Transverse colon (tissue), 4 donors: ENCODE data around the gene LRP10. TPM values are rescaled to one million over a fixed set of nuclear protein-coding genes. Genes with fewer than 3 reads are reported as not detected.

Source experiments
- DNase-seq: peaks from one replicate; pipeline ENCODE4 v3.0.0-alpha.2; 2019
- H3K27ac ChIP-seq, 4 donors: fragments of 200-600 bp; sonication (generic); 2 replicates each; pipeline ENCODE4 v1.5.1; 2016 to 2018; ENCODE audit warnings: inconsistent platforms in 4 of 4
- H3K27me3 ChIP-seq: fragments of 200-600 bp; sonication (generic); 2 replicates; pipeline ENCODE4 v1.5.1; 2017; ENCODE audit warnings: inconsistent platforms
- H3K36me3 ChIP-seq, 4 donors: fragments of 200-600 bp; sonication (generic); 2 replicates each; pipeline ENCODE4 v1.5.1; 2017 to 2019; ENCODE audit warnings: inconsistent platforms in 4 of 4
- H3K4me1 ChIP-seq, 4 donors: fragments of 200-600 bp; sonication (generic); 2 replicates each; pipeline ENCODE4 v1.5.1; 2017 to 2020; ENCODE audit warnings: inconsistent platforms in 4 of 4
- H3K4me3 ChIP-seq, 4 donors: fragments of 200-600 bp; sonication (generic); 1 replicate in 1 of 4; 2 replicates in 3 of 4; pipeline versions ENCODE4 v1.5.1 to v1.6.1; 2017 to 2019; ENCODE audit warnings: inconsistent platforms in 4 of 4
- H3K9me3 ChIP-seq, 2 donors: fragments of 200-600 bp; sonication (generic); 2 replicates each; pipeline ENCODE4 v1.5.1; 2017 to 2019; ENCODE audit warnings: inconsistent platforms in 2 of 2
- EP300 ChIP-seq: sonication (generic); formaldehyde crosslinking; IDR thresholded peaks from one replicate; pipeline ENCODE4 v1.6.1; 2017; ENCODE audit warnings: antibody characterized with exemption, low read depth
- POLR2A ChIP-seq: fragments of 450-650 bp; IDR thresholded peaks from one replicate; pipeline ENCODE4 v1.6.1; 2016; ENCODE audit warnings: antibody characterized with exemption, mild to moderate bottlenecking, moderate library complexity
- POLR2AphosphoS5 ChIP-seq, 3 donors: sonication (generic); formaldehyde crosslinking; IDR thresholded peaks; one replicate each; pipeline ENCODE4 v1.6.1; 2016; ENCODE audit warnings: antibody characterized with exemption in 3 of 3
- WGBS, 2 donors: methylation state at CpG; one replicate each; pipeline ENCODE4 v1.1.5; 2018; ENCODE audit warnings: low coverage in 1 of 2; 5-methylcytosine and 5-hydroxymethylcytosine counted together
- in situ Hi-C, 4 donors: fragments of 200-750 bp; cut with MboI; loops; one replicate each; pipeline versions ENCODE4 v1.15.0 to v1.15.1; 2017; ENCODE audit warnings: low sequenced_read_pairs in 3 of 4, low pct_ligation_motif_present in 1 of 4, low pct_unique_long_range_greater_than_20kb in 1 of 4
- intact Hi-C: fragments of 100-400 bp; cut with DNase I; formaldehyde crosslinking; loops from one replicate; pipeline ENCODE4 v1.15.1; 2023; ENCODE audit warnings: low total_unique reads
- total RNA-seq, 4 donors: library from RNA; depleted of rRNA; stranded (reverse); fragments of >200 nt; gene quantifications; one replicate each; pipeline ENCODE4 v1.1.0, GENCODE V29; 2016
- TF ChIP-seq, protein P1 (sequence below), 5 experiments: fragments of 200-600 bp in 3 of 5; fragments of 450-650 bp in 2 of 5; sonication (generic) in 3 of 5; IDR thresholded peaks; 1 replicate in 2 of 5; 2 replicates in 3 of 5; pipeline ENCODE4 v1.5.1; 2016 to 2017; ENCODE audit warnings: antibody characterized with exemption in 5 of 5, inconsistent platforms in 3 of 5, mild to moderate bottlenecking in 2 of 5, moderate library complexity in 1 of 5

Gene LRP10
- total RNA-seq, 4 donors from 2014 or later = 88.8 to 232 (median 180) TPM

DNA sequence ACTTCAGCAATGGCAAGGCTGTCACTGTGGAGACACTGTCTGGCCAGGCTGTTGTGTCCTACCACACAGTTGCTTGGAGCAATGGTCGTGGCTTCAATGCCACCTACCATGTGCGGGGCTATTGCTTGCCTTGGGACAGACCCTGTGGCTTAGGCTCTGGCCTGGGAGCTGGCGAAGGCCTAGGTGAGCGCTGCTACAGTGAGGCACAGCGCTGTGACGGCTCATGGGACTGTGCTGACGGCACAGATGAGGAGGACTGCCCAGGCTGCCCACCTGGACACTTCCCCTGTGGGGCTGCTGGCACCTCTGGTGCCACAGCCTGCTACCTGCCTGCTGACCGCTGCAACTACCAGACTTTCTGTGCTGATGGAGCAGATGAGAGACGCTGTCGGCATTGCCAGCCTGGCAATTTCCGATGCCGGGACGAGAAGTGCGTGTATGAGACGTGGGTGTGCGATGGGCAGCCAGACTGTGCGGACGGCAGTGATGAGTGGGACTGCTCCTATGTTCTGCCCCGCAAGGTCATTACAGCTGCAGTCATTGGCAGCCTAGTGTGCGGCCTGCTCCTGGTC, 4.3 kb downstream of the LRP10 start:
- in situ Hi-C loops = no loop called here
- Histone ChIP-seq H3K9me3 (no peaks in the 10 kb centered on the region), H3K27ac (no peak overlapping the region), H3K36me3 (peaks cover 0 to 52% (median 28%) of the 10 kb centered on the region in 4 donors), H3K4me3 (no peak overlapping the region), H3K27me3 (no peaks in the 10 kb centered on the region), H3K4me1 (peaks cover 8 to 17% (median 13%) of the 10 kb centered on the region in 4 donors)
- intact Hi-C loops = no loop called here
- 95 to 96% methylated on average over 4 to 20 of the region's 20 CpGs for WGBS, 2 donors
- TF ChIP-seq, protein P1, sequence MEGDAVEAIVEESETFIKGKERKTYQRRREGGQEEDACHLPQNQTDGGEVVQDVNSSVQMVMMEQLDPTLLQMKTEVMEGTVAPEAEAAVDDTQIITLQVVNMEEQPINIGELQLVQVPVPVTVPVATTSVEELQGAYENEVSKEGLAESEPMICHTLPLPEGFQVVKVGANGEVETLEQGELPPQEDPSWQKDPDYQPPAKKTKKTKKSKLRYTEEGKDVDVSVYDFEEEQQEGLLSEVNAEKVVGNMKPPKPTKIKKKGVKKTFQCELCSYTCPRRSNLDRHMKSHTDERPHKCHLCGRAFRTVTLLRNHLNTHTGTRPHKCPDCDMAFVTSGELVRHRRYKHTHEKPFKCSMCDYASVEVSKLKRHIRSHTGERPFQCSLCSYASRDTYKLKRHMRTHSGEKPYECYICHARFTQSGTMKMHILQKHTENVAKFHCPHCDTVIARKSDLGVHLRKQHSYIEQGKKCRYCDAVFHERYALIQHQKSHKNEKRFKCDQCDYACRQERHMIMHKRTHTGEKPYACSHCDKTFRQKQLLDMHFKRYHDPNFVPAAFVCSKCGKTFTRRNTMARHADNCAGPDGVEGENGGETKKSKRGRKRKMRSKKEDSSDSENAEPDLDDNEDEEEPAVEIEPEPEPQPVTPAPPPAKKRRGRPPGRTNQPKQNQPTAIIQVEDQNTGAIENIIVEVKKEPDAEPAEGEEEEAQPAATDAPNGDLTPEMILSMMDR (IDR thresholded peaks at IDR 0.05) = no peak
- no peak for TF ChIP-seq POLR2A
- no peak for TF ChIP-seq POLR2AphosphoS5 (IDR thresholded peaks at IDR 0.05)
- TF ChIP-seq EP300 = no peak
- DNase-seq = no peak

DNA sequence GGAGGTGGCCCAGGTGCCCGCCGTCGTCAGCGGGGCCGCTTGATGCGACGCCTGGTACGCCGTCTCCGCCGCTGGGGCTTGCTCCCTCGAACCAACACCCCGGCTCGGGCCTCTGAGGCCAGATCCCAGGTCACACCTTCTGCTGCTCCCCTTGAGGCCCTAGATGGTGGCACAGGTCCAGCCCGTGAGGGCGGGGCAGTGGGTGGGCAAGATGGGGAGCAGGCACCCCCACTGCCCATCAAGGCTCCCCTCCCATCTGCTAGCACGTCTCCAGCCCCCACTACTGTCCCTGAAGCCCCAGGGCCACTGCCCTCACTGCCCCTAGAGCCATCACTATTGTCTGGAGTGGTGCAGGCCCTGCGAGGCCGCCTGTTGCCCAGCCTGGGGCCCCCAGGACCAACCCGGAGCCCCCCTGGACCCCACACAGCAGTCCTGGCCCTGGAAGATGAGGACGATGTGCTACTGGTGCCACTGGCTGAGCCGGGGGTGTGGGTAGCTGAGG, 5.5 kb downstream of the LRP10 start:
- Histone ChIP-seq H3K4me3 (no peak overlapping the region), H3K9me3 (no peaks in the 10 kb centered on the region), H3K27ac (no peak overlapping the region), H3K4me1 (peaks cover 7 to 15% (median 13%) of the 10 kb centered on the region in 4 donors), H3K36me3 (peaks cover 0 to 52% (median 28%) of the 10 kb centered on the region in 4 donors), H3K27me3 (no peaks in the 10 kb centered on the region)
- DNase-seq = no peak
- WGBS, 2 donors = 95% methylated on average over 20 of the region's 22 CpGs; no CpG with 5 or more reads in 1 of the 2 donors
- in situ Hi-C loops = no loop called here
- intact Hi-C loops = no loop called here
- TF ChIP-seq EP300 (no peak), POLR2A (no peak), POLR2AphosphoS5 (IDR thresholded peaks at IDR 0.05) (no peak)
- TF ChIP-seq, protein P1 (IDR thresholded peaks at IDR 0.05) = no peak

DNA sequence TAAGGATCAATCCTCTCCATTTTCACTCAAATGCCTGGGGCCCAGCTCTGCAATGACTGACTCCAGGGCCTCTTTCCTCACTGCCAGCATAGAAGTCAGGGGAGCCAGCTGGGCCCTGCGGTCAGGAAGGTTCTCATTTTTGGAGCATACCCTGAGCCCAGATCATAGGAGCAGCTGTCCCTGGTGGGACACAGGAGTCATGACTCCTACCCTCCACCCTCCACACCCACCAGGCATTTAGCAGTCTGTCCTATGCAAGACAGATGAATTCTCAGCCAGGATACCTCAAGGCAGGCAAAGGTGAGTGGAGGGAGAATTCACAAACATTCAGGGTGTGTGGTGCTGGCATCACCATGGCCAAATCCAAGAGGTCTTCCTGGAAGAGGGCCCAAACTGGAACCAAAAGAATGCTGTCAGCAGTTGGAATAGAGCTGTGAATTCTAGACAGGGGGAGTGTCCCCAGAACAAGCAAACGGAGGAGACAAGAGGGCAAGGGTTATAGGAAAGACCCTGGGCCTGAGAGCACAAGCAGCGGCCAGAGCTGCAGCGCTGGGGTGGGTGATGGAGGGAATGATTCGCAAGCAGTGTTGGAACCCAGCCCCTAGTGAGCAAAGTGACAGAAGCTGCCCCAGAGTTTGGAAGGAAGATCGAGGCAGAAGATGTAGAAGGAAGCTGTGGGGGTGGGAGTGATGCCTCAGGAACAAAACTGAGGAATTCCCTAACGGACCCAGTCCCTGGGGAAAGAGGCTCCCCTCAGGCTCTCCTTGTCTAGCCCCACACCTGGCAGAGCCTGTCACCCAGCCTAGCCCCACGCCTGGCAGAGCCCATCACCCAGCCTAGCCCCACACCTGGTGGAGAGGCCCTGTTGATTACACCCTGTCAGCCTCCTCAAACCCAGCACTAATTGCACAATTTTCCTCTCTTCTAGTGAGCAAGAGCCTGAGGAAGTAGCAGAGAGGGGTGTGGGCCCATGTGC, 7.0 kb downstream of the LRP10 start:
- H3K4me1 ChIP-seq = peaks cover 5 to 18% (median 12%) of the 10 kb centered on the region in 4 donors
- no peaks in the 10 kb centered on the region for H3K27me3 ChIP-seq
- in situ Hi-C loops = no loop called here
- intact Hi-C loops = no loop called here
- 76 to 88% methylated on average over 6 to 8 of the region's 8 CpGs for WGBS, 2 donors
- TF ChIP-seq POLR2A (no peak), EP300 (no peak), POLR2AphosphoS5 (IDR thresholded peaks at IDR 0.05) (no peak)
- TF ChIP-seq, protein P1 (IDR thresholded peaks at IDR 0.05) = no peak
- DNase-seq = no peak
- peaks cover 0 to 50% (median 27%) of the 10 kb centered on the region in 4 donors for H3K36me3 ChIP-seq
- H3K9me3 ChIP-seq = no peaks in the 10 kb centered on the region
- no peak overlapping the region for H3K27ac ChIP-seq
- H3K4me3 ChIP-seq = no peak overlapping the region

DNA sequence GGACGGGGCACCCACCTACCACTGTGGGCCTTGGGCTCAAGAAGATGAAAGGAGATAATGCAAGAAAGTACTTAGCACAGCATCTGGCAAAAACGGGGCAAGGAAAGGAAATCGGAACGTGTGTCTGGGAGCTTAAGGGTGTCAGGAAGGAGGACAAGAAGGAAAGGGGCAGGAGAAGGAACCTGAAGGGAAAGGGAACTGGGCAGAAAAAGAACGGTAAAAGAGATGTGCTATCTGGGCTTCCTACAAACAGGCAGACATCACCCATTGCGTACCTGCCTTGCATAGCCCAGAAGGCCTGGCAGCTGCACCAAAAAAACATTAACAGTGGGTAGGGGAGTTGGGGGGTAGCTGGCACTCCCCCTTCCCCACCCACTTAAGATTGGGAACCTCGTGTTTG, 10.5 kb downstream of the LRP10 start:
- Histone ChIP-seq H3K4me3 (no peak overlapping the region), H3K9me3 (no peaks in the 10 kb centered on the region), H3K4me1 (peaks cover 13 to 29% (median 15%) of the 10 kb centered on the region in 4 donors), H3K27ac (no peak overlapping the region), H3K36me3 (peaks cover 0 to 16% (median 7%) of the 10 kb centered on the region in 4 donors), H3K27me3 (no peaks in the 10 kb centered on the region)
- no peak for DNase-seq
- TF ChIP-seq, protein P1 (IDR thresholded peaks at IDR 0.05) = no peak
- TF ChIP-seq POLR2AphosphoS5 (IDR thresholded peaks at IDR 0.05) = no peak
- TF ChIP-seq POLR2A = no peak
- TF ChIP-seq EP300 = no peak
- intact Hi-C loops (no loop called here), in situ Hi-C loops (no loop called here)
- WGBS, 2 donors = 43 to 44% methylated on average over 7 of the region's 7 CpGs
